ENCODE data around the gene ANKRD55. TPM values are rescaled to one million over a fixed set of nuclear protein-coding genes. Genes with fewer than 3 reads are reported as not detected.

The ANKRD55 gene
- total RNA-seq, 2 experiments from 2014 or later = not detected

DNA sequence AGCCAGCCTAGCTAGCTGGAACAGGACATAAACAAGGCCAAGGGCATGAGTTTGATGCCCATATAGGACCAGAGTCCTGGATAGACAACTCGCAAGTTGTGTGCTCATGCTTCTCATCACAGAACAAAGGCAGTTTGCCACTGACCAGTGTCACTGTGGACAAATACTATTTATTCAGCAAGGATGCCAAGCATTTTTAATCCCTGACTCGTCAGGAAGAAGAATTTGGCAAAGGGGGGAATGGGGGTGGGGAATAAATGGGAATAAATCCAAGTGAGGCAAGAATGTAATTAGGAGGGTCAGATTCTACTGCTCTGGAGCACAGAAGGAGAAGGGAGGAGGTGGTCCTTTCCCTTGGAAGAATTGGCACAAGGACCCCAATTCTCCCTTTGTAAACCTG lies 46.8 kb upstream of the ANKRD55 start:
- no peaks in the 10 kb centered on the region for H3K9me2 ChIP-seq (ENCODE audit: insufficient read depth, low read length)

DNA sequence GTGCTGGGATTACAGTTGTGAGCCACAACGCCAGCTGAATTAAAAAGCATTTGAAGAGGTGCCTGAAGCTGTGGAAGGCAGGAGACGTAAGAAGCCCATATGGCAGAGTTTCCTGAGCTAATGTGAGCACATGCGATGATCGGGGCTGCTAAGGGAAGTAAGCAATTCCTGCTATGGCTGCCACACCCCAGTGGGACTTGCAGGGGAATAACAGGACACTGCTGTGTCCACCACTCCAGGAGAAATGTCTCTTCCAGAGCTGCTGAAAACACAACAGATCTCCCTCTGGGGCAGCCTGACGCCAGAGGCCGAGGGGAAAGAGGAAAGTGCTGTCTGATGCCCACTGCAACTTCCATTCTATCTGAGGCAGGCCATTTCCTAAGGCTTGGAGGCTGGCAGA lies 46.2 kb upstream of the ANKRD55 start:
- BruUV-seq (replicated peaks) = no TSS peak
- no peak for DNase-seq (ENCODE audit: low spot score)
- Histone ChIP-seq H2AFZ (ENCODE audit: low read length) (no peak overlapping the region), H3K27ac (ENCODE audit: low read depth, low read length, poor library complexity, severe bottlenecking) (no peak overlapping the region), H3K79me2 (ENCODE audit: insufficient read depth, low read depth, low read length) (no peaks in the 10 kb centered on the region), H3K36me3 (ENCODE audit: insufficient read depth, low read length) (no peaks in the 10 kb centered on the region), H3K4me1 (ENCODE audit: insufficient read depth, low read length, poor library complexity, severe bottlenecking) (no peaks in the 10 kb centered on the region), H3K9me2 (ENCODE audit: insufficient read depth, low read length) (no peaks in the 10 kb centered on the region), H3K4me3 (ENCODE audit: low read depth, low read length, poor library complexity, severe bottlenecking) (no peak overlapping the region), H4K20me1 (ENCODE audit: insufficient read depth, low read length) (no peaks in the 10 kb centered on the region), H3K4me2 (ENCODE audit: low read length) (no peak overlapping the region), H3K9me3 (ENCODE audit: low read length) (no peaks in the 10 kb centered on the region)
- POLR2A ChIA-PET = no interaction called here
- TF ChIP-seq, protein P1, sequence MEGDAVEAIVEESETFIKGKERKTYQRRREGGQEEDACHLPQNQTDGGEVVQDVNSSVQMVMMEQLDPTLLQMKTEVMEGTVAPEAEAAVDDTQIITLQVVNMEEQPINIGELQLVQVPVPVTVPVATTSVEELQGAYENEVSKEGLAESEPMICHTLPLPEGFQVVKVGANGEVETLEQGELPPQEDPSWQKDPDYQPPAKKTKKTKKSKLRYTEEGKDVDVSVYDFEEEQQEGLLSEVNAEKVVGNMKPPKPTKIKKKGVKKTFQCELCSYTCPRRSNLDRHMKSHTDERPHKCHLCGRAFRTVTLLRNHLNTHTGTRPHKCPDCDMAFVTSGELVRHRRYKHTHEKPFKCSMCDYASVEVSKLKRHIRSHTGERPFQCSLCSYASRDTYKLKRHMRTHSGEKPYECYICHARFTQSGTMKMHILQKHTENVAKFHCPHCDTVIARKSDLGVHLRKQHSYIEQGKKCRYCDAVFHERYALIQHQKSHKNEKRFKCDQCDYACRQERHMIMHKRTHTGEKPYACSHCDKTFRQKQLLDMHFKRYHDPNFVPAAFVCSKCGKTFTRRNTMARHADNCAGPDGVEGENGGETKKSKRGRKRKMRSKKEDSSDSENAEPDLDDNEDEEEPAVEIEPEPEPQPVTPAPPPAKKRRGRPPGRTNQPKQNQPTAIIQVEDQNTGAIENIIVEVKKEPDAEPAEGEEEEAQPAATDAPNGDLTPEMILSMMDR (conservative IDR thresholded peaks at IDR 0.05; ENCODE audit: low read length) = no peak
- TF ChIP-seq EZH2phosphoT487 (IDR thresholded peaks at IDR 0.05; ENCODE audit: borderline replicate concordance, low read depth, low read length) = no peak
- intact Hi-C loops (cut with micrococcal nuclease; ENCODE audit: unreplicated experiment) = loop anchor here (10.0 kb wide), 1 partner anchor 396 kb away; no protein-coding TSS in a partner anchor
- CTCF ChIA-PET (ENCODE audit: unreplicated experiment) = interaction anchor here (0.8 kb wide), 1 partner anchor 15 kb away, joined by 3 read pairs; no protein-coding TSS in a partner anchor

More for the DNA sequence above, 46.8 kb upstream of the ANKRD55 start:
- no peaks in the 10 kb centered on the region for H4K20me1 ChIP-seq (ENCODE audit: insufficient read depth, low read length)
- intact Hi-C loops (cut with micrococcal nuclease; ENCODE audit: unreplicated experiment) = loop anchor here (10.0 kb wide), 1 partner anchor 395 kb away; no protein-coding TSS in a partner anchor
- H3K4me2 ChIP-seq (ENCODE audit: low read length) = no peak overlapping the region
- ChIA-PET CTCF (ENCODE audit: unreplicated experiment) (no interaction called here), POLR2A (no interaction called here)
- no peak overlapping the region for H2AFZ ChIP-seq (ENCODE audit: low read length)
- H3K79me2 ChIP-seq (ENCODE audit: insufficient read depth, low read depth, low read length) = no peaks in the 10 kb centered on the region
- H3K4me3 ChIP-seq (ENCODE audit: low read depth, low read length, poor library complexity, severe bottlenecking) = no peak overlapping the region
- H3K27ac ChIP-seq (ENCODE audit: low read depth, low read length, poor library complexity, severe bottlenecking) = no peak overlapping the region
- no peaks in the 10 kb centered on the region for H3K4me1 ChIP-seq (ENCODE audit: insufficient read depth, low read length, poor library complexity, severe bottlenecking)
- no TSS peak for BruUV-seq (replicated peaks)
- H3K36me3 ChIP-seq (ENCODE audit: insufficient read depth, low read length) = no peaks in the 10 kb centered on the region
- DNase-seq (ENCODE audit: low spot score) = no peak
- TF ChIP-seq EZH2phosphoT487 (IDR thresholded peaks at IDR 0.05; ENCODE audit: borderline replicate concordance, low read depth, low read length) = no peak
- H3K9me3 ChIP-seq (ENCODE audit: low read length) = no peaks in the 10 kb centered on the region

DNA sequence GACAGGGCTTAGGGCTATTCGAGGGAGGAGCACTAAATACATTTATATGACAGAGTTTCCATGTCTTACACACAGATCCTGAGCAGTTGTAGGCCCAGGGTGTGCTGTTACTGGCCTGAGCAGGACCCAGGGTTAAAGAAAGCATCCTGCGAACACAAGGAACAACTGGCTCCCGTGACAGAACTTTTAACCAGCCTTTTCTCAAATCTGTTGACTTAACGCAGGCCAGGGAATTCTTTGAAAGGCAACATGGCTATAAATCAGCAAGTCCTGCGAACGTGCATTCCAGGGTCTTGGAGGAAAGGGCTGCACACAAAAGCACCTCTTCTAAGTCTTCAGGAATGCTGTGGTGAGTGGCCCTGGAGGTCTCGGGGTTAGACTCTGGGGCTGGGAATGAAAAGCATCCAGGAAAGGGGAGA lies 45.2 kb upstream of the ANKRD55 start:
- no peak overlapping the region for H3K4me3 ChIP-seq (ENCODE audit: low read depth, low read length, poor library complexity, severe bottlenecking)
- no peak overlapping the region for H3K4me2 ChIP-seq (ENCODE audit: low read length)
- H3K9me2 ChIP-seq (ENCODE audit: insufficient read depth, low read length) = no peaks in the 10 kb centered on the region
- H4K20me1 ChIP-seq (ENCODE audit: insufficient read depth, low read length) = no peaks in the 10 kb centered on the region
- no peak overlapping the region for H2AFZ ChIP-seq (ENCODE audit: low read length)
- H3K9me3 ChIP-seq (ENCODE audit: low read length) = no peaks in the 10 kb centered on the region
- H3K36me3 ChIP-seq (ENCODE audit: insufficient read depth, low read length) = no peaks in the 10 kb centered on the region
- H3K4me1 ChIP-seq (ENCODE audit: insufficient read depth, low read length, poor library complexity, severe bottlenecking) = no peaks in the 10 kb centered on the region
- TF ChIP-seq EZH2phosphoT487 (IDR thresholded peaks at IDR 0.05; ENCODE audit: borderline replicate concordance, low read depth, low read length) = no peak
- TF ChIP-seq, protein P1 (conservative IDR thresholded peaks at IDR 0.05; ENCODE audit: low read length) = no peak
- H3K79me2 ChIP-seq (ENCODE audit: insufficient read depth, low read depth, low read length) = no peaks in the 10 kb centered on the region
- no TSS peak for BruUV-seq (replicated peaks)
- ChIA-PET POLR2A (no interaction called here), CTCF (ENCODE audit: unreplicated experiment) (no interaction called here)
- no peak overlapping the region for H3K27ac ChIP-seq (ENCODE audit: low read depth, low read length, poor library complexity, severe bottlenecking)
- no peak for DNase-seq (ENCODE audit: low spot score)
- intact Hi-C loops (cut with micrococcal nuclease; ENCODE audit: unreplicated experiment) = loop anchor here (10.0 kb wide), 1 partner anchor 396 kb away; no protein-coding TSS in a partner anchor
